Measurements from ENCODE around the gene TRAPPC8.
"Not testable (repeated sequence)": the region's sequence is repeated elsewhere in the genome, so short reads cannot be mapped to it uniquely, and the experiment has no call there.

TRAPPC8 gene

GRCh38 chr18:31943878-31944816 is 1.2 kb upstream of the TRAPPC8 start:
- no peak for DNase-seq

GRCh38 chr18:31942291-31942998 is 483 bp downstream of the TRAPPC8 start:
- DNase-seq: no peak

- no peak for DNase-seq
Measured at GRCh38 chr18:31941010-31941809, 1.7 kb downstream of the TRAPPC8 start.

GRCh38 chr18:31934773-31935172 is 8.2 kb downstream of the TRAPPC8 start:
- DNase-seq: not testable (repeated sequence)

DNA sequence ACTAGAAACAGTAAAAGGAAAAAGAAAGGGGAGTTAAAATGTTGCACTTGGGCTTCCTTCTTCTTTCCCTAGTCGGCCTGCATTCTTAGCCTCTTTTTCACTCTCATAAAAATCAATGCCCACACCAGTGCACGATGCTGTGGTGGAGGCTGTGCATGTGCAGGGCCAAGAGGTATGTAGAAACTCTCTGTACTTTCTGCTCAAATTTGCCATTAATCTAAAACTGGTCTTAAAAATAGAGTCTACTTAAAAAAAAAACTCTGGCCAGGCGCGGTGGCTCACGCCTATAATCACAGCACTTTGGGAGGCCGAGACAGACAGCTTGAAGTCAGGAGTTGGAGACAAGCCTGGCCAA is 11.1 kb downstream of the TRAPPC8 start:
- no peak for DNase-seq

DNA sequence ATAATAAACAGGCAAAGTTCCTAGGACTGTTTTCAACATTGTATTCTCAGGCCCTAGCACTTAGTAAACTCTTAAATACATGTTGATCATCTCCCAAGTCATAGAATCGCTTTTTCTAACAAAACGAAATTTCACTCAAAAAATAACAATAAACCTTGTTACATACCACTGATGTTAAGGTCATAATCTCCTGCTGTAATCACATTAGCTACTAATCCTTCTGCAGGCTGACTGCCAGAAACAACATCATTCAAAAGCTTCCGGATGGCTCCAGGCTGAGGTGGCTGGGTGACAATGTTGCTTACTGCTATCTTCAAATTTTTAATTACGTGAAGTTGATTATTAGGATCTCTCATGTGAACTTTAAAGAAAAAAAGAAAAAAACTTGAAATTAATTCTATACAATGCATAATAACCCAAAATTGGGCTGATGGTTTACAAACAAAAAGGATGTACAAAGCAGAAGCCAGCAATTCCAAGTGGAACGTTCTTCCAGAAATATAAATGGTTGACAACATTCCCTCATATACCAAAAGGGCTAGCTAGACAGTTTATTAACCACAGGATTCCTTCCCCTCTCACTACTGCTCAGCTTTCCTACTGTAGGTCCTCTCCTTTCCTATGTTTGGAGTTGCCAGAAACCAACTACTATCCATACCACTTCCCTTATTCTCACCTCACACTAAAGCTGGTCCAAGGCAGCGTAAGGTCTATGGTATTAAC is 11.6 kb downstream of the TRAPPC8 start:
- DNase-seq: no peak

DNA sequence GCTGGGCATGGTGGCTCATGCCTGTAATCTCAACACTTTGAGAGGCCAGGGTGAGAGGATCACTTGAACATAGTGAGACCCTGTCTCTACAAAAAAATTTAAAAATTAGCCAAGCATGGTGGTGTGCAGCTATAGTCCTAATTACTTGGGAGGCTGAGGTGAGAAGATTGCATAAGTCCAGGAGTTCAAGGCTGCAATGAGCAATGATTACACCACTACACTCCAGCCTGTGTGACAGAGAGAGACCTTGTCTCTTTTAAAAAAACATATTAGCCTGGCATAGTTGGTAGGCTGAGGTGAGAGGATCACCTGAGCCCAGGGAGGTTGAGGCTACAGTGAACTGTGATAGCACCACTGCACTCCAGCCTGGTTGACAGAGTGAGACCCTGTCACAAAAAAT is 13.7 kb downstream of the TRAPPC8 start:
- no peak for DNase-seq

DNA sequence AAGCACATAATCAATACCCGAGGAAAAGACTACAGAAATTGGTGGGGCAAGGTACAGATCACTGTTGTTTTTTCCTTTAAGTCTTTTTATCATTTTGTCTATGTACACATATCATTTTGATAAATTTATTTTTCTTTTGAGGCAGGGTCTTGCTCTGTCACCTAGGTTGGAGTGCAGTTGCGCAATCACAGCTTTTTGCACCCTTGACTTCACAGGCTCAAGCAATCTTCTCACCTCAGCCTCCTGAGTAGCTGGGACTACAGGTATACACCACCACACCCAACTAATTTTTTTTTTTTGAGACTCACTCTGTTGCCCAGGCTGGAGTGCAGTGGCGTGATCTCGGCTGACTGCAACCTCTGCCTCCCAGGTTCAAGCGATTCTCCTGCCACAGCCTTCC is 15.9 kb downstream of the TRAPPC8 start:
- DNase-seq: not testable (repeated sequence)

DNA sequence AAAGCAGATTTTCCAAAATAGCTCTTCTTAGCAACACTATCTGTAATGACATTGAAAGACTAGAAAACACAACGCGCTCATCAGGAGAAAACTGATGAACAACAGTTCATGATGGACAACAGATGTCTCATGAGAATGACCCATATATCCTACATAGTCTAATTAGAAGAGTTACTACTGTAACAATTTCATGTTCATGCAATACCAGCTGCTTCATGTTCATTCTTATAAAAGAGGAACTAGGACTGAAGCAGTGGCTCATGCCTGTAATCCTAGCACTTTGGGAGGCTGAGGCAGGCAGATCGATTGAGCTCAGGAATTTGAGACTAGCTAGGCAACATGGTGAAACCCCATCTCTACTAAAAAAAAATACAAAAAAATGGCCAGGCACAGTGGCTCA is 22.7 kb downstream of the TRAPPC8 start:
- no peak for DNase-seq

DNA sequence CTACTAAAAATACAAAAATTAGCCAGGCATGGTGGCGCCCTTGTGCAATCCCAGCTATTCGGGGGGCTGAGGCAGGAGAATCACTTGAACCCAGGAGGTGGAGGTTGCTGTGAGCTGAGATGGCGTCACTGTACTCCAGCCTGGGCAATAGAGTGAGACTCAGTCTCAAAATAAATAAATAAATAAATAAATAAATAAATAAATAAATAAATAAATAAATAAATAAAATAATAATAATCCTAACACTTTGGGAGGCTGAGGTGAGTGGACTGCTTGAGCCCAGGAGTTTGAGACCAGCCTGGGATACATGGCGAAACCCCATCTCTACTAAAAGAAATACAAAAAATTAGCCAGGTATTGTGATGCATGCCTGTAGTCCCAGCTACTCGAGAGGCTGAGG is 23.6 kb downstream of the TRAPPC8 start:
- not testable (repeated sequence) for DNase-seq

GRCh38 chr18:31918733-31919132 is 24.2 kb downstream of the TRAPPC8 start:
- DNase-seq: no peak

- DNase-seq: no peak
Measured at GRCh38 chr18:31901063-31901462, 41.9 kb downstream of the TRAPPC8 start.

DNA sequence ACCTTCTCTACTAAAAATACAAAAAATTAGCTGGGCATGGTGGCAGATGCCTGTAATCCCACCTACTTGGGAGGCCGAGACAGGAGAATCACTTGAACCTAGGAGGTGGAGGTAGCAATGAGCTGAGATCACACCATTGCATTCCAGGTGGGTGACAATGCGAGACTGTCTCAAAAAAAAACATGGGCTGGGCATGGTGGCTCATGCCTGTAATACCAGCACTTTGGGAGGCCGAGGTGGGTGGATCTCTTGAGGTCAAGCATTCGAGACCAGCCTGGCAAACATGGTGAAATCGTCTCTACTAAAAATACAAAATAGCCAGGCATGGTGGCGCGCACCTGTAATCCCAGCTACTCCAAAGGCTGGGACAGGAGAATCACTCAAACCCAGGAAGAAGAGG is 43.2 kb downstream of the TRAPPC8 start:
- DNase-seq: not testable (repeated sequence)

GRCh38 chr18:31892936-31893335 is 50.0 kb downstream of the TRAPPC8 start:
- no peak for DNase-seq

DNA sequence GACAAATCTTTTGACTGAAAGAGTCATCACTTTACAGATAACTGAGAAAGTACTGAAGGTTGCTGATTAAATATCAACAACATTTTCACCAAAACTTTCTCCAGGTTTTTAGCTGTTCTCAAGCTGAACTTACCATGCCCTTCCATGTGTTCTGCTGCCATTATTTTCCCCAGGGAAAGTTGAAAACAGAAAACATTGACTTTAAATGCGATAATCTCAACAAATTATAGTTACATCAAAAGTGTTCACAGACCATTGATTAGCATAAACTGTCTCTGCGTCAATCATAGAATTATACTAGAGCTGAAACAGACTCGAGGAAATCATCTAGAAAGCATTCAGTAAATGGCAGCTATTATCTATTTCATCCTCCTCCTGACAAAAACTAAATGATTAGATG is 51.4 kb downstream of the TRAPPC8 start:
- no peak for DNase-seq

DNA sequence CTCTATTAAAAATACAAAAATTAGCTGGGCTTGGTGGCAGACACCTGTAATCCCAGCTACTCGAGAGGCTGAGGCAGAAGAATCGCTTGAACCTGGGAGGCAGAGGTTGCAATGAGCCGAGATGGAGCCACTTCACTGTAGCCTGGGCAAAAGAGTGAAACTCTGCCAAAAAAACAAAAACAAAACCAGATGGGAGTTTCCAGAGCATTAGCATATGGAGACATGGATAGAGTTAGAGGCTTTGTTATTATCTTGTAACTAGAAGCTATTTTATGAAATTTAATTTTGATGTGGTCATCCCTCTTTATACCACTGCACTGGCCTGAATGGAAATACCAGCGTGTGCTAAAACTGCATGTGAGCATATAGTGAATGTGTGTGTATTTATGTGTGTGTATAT is 58.9 kb downstream of the TRAPPC8 start:
- no peak for DNase-seq

- DNase-seq: no peak
Measured at GRCh38 chr18:31880186-31880898, 62.6 kb downstream of the TRAPPC8 start.

- no peak for DNase-seq
Measured at GRCh38 chr18:31878358-31878757, 64.6 kb downstream of the TRAPPC8 start.

GRCh38 chr18:31877900-31878299 is 65.0 kb downstream of the TRAPPC8 start:
- no peak for DNase-seq

- DNase-seq: no peak
Measured at GRCh38 chr18:31876707-31877106, 66.2 kb downstream of the TRAPPC8 start.

GRCh38 chr18:31875301-31875700 is 67.6 kb downstream of the TRAPPC8 start:
- DNase-seq: no peak

- DNase-seq: no peak
Measured at GRCh38 chr18:31863103-31863502, 79.8 kb downstream of the TRAPPC8 start.
